Activated B cell treated with CpG ODN at 0.5 μM for 24 hours (primary cell): ENCODE results near the gene UHRF1. TPM values are rescaled to one million over a fixed set of nuclear protein-coding genes. Genes with fewer than 3 reads are reported as not detected.

Source experiments
- ATAC-seq: fragments of 200-7000 bp; cut with Tn5 transposase; one replicate; pipeline ENCODE4 v1.10.0; 2021; ENCODE audit warnings: low read depth, mild to moderate bottlenecking, moderate library complexity
- CTCF ChIA-PET: fragments of 350-600 bp; sonication (Branson Sonifier 250); formaldehyde crosslinking; loops from one replicate; lab custom pipeline; 2021; ENCODE audit warnings: antibody characterized with exemption; lab: Charles Lee
- POLR2A ChIA-PET: fragments of 350-600 bp; sonication (Branson Sonifier 250); formaldehyde crosslinking; loops from one replicate; lab custom pipeline; 2021; ENCODE audit warnings: antibody characterized with exemption; lab: Charles Lee
- DNase-seq: peaks from one replicate; pipeline ENCODE4 v3.0.0; 2022
- H3K27ac Mint-ChIP-seq: one replicate; pipeline ENCODE4 v1.8.0; 2020; ENCODE audit warnings: mixed read lengths
- H3K27me3 Mint-ChIP-seq: one replicate; pipeline ENCODE4 v1.8.0; 2021; ENCODE audit warnings: mixed read lengths
- H3K36me3 Mint-ChIP-seq: one replicate; pipeline ENCODE4 v1.8.0; 2021; ENCODE audit warnings: low read depth, mixed read lengths
- H3K4me1 Mint-ChIP-seq: one replicate; pipeline ENCODE4 v1.8.0; 2021; ENCODE audit warnings: mixed read lengths
- H3K4me3 Mint-ChIP-seq: one replicate; pipeline ENCODE4 v1.8.0; 2020; ENCODE audit warnings: mild to moderate bottlenecking, mixed read lengths
- H3K9me3 Mint-ChIP-seq: one replicate; pipeline ENCODE4 v1.8.0; 2020; ENCODE audit warnings: mixed read lengths
- intact Hi-C: fragments of 100-400 bp; cut with micrococcal nuclease; formaldehyde crosslinking; loops from one replicate; pipeline ENCODE4 v1.15.1; 2024
- total RNA-seq: library from RNA; stranded (reverse); gene quantifications from 2 replicates; pipeline ENCODE4 v1.2.3, GENCODE V29; 2022
- TF ChIP-seq, protein P1 (sequence below): fragments of 200-600 bp; IDR thresholded peaks from one replicate; pipeline ENCODE4 v1.8.0; 2022; ENCODE audit warnings: antibody characterized with exemption, mild to moderate bottlenecking

The UHRF1 gene
- total RNA-seq, 1 donor from 2014 or later = 7.8 TPM

DNA sequence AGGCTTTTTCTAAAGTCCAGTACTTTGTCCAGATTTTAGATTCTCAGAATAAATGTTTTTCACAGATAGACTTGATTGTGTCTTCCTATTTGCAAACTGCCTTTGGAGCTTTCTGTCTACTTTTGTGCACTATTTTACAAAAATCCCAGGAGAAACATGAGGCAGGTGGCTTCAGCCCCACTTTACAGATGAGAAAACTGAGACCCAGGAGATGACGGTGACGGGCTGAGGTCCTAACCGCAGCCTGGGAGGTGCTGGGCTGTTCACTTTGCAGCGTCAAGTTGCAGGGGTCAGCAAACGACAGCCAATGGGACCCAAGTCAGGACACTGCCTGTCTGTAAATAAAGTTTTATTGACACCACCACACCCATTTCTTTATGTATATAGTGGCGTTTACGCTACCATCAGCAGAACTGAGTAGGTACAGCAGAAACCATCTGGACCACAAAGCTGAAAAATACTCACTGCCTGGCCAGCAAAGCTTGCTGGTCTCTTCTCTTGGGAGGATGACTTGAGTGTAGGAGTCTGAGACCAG lies 52.9 kb downstream of the UHRF1 start:
- DNase-seq = no peak
- ATAC-seq = no peak
- Mint-ChIP-seq H3K4me3 (no peak overlapping the region), H3K9me3 (no peaks in the 10 kb centered on the region), H3K27ac (no peak overlapping the region), H3K4me1 (peaks cover 2% of the 10 kb centered on the region), H3K27me3 (no peaks in the 10 kb centered on the region), H3K36me3 (no peaks in the 10 kb centered on the region)
- ChIA-PET CTCF (no interaction called here), POLR2A (no interaction called here)
- intact Hi-C loops = no loop called here
- TF ChIP-seq, protein P1, sequence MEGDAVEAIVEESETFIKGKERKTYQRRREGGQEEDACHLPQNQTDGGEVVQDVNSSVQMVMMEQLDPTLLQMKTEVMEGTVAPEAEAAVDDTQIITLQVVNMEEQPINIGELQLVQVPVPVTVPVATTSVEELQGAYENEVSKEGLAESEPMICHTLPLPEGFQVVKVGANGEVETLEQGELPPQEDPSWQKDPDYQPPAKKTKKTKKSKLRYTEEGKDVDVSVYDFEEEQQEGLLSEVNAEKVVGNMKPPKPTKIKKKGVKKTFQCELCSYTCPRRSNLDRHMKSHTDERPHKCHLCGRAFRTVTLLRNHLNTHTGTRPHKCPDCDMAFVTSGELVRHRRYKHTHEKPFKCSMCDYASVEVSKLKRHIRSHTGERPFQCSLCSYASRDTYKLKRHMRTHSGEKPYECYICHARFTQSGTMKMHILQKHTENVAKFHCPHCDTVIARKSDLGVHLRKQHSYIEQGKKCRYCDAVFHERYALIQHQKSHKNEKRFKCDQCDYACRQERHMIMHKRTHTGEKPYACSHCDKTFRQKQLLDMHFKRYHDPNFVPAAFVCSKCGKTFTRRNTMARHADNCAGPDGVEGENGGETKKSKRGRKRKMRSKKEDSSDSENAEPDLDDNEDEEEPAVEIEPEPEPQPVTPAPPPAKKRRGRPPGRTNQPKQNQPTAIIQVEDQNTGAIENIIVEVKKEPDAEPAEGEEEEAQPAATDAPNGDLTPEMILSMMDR = no peak

DNA sequence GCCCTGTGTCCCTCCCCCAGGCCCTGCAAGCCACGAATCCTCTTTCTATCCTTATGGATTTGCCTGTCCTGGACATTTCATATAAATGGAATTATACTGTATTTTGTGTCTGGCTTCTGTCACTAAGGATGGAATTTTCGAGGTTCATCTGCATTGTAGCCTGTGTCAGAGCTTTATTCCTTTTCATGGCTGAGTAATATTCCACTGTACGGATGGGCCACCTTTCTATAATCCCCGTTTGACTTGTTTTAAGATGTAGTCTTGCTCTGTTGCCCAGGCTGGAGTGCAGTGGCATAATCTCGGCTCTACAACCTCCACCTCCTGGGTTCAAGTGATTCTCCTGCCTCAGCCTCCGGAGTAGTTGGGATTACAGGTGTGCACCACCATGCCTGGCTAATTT lies 55.8 kb downstream of the UHRF1 start:
- Mint-ChIP-seq H3K27me3 (no peaks in the 10 kb centered on the region), H3K27ac (no peak overlapping the region), H3K4me3 (no peak overlapping the region), H3K4me1 (peaks cover 7% of the 10 kb centered on the region), H3K36me3 (no peaks in the 10 kb centered on the region), H3K9me3 (no peaks in the 10 kb centered on the region)
- ChIA-PET POLR2A (no interaction called here), CTCF (no interaction called here)
- ATAC-seq = no peak
- DNase-seq = no peak
- intact Hi-C loops = no loop called here
- TF ChIP-seq, protein P1 = no peak

DNA sequence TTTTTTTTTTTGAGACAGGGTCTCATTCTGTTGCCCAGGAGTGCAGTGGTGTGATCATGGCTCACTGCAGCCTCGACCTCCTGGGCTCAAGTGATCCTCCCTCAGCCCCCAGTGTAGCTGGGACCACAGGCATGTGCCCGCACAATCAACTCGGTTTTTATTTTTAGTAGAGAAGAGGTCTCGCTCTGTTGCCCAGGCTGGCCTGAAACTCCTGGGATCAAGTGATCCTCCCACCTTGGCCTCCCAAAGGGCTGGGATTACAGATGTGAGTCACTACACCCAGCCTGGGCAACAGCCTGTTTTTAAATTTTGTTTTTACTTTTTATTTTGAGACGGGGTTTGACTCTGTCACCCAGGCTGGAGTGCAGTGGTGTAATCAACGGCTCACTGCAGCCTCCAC lies 57.3 kb downstream of the UHRF1 start:
- ATAC-seq = no peak
- ChIA-PET CTCF (interaction anchor here (0.7 kb wide), 1 partner anchor 333 kb away, joined by 3 read pairs; no protein-coding TSS in a partner anchor), POLR2A (interaction anchor here (3.3 kb wide), 1 partner anchor 99 kb away, joined by 13 read pairs; the partner anchor contains the start of gene PLIN3)
- intact Hi-C loops = no loop called here
- H3K27me3 Mint-ChIP-seq = no peaks in the 10 kb centered on the region
- H3K9me3 Mint-ChIP-seq = no peaks in the 10 kb centered on the region
- peaks cover 23% of the 10 kb centered on the region for H3K4me1 Mint-ChIP-seq
- no peak for DNase-seq
- TF ChIP-seq, protein P1 = no peak
- peaks cover 5% of the 10 kb centered on the region for H3K36me3 Mint-ChIP-seq
- no peak overlapping the region for H3K4me3 Mint-ChIP-seq
- H3K27ac Mint-ChIP-seq = no peak overlapping the region

DNA sequence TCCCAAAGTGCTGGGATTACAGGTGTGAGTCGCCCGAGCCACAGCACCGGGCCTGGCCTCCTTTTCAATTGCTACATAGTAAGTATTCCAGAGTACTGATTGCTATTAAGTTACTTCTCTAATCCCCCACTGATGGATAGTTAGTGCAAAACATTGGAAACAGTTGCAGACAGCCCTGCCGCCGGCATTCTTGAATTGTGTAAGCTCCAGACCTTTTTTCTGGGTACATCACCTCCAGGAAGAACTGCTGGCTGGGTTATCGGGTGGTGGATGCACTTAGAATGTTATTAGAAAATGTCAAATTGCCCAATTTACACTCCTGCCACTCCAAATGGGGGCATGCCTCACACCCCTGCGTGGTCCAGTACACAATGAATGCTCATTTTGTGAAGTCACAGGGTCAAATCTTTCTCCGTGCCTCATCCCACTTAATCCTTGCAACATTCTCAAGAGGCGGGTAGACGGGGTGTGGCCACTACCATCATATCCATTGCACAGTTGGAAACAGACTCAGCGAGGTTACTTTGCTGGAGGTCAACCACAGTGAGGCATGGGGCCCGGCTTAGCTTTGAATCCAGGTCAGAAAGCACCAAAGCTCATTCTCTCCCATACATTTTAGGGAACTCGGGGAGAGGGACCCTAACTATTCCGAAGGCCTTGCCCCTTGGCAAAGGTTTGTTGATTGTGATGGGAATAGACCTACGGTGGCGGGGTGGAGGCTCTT lies 58.6 kb downstream of the UHRF1 start:
- Mint-ChIP-seq H3K4me3 (peak overlapping the region; percentile 76), H3K9me3 (no peaks in the 10 kb centered on the region), H3K4me1 (peaks cover 30% of the 10 kb centered on the region), H3K27me3 (no peaks in the 10 kb centered on the region), H3K36me3 (peaks cover 5% of the 10 kb centered on the region), H3K27ac (peak overlapping the region; percentile 88)
- ChIA-PET POLR2A (interaction anchor here (0.7 to 3.3 kb wide), 17 partner anchors 8 to 1770 kb away, joined by 3 to 23 read pairs (median 8); partner anchors contain the start of genes CATSPERD, DPP9, FEM1A and GPR108), CTCF (interaction anchor here (1.0 to 1.3 kb wide), 2 partner anchors 63 to 177 kb away, joined by 4 to 5 read pairs; partner anchors contain the start of gene FEM1A)
- DNase-seq (no peak), ATAC-seq (no peak)
- intact Hi-C loops = loop anchor here (1.0 to 2.0 kb wide), 7 partner anchors 9 to 244 kb away; partner anchors contain the start of genes FEM1A and PLIN3
- TF ChIP-seq, protein P1 = no peak
